K562 (cell line): Measurements from ENCODE around the gene CST3. TPM values are rescaled to one million over a fixed set of nuclear protein-coding genes. Genes with fewer than 3 reads are reported as not detected.

Source experiments
- CHD4 ChIP-seq: fragments of 200-600 bp; sonication (generic); IDR thresholded peaks from 3 replicates; pipeline ENCODE4 v1.6.1; 2012; ENCODE audit warnings: low read depth, mild to moderate bottlenecking, mixed read lengths, low read length, inconsistent platforms; ENCODE audit not compliant: insufficient read depth, insufficient replicate concordance, poor library complexity, severe bottlenecking
- CXXC5 ChIP-seq: fragments of 250-450 bp; sonication (Bioruptor Pico); IDR thresholded peaks from 2 replicates; pipeline ENCODE4 v1.8.0; 2022; ENCODE audit warnings: inconsistent platforms, mild to moderate bottlenecking, moderate library complexity
- EHMT2 ChIP-seq: fragments of 450-650 bp; IDR thresholded peaks from 2 replicates; pipeline ENCODE4 v1.6.1; 2018; ENCODE audit warnings: antibody characterized with exemption
- ELF1 ChIP-seq: fragments of 200-800 bp; sonication (Bioruptor generic); IDR thresholded peaks from 2 replicates; pipeline ENCODE4 v1.6.1; 2016; ENCODE audit warnings: missing genetic modification characterization, missing compliant biosample characterization
- EP400 ChIP-seq: fragments of 450-650 bp; IDR thresholded peaks from 2 replicates; pipeline ENCODE4 v1.6.1; 2017; ENCODE audit warnings: antibody characterized with exemption, mild to moderate bottlenecking, moderate library complexity
- GTF2E2 ChIP-seq: fragments of 200-800 bp; sonication (Bioruptor generic); IDR thresholded peaks from 2 replicates; pipeline ENCODE4 v1.6.1; 2016; ENCODE audit warnings: missing genetic modification characterization, missing compliant biosample characterization
- HMGN3 ChIP-seq: IDR thresholded peaks from 2 replicates; pipeline ENCODE4 v1.6.1; 2011; ENCODE audit warnings: borderline replicate concordance, low read depth, mild to moderate bottlenecking, mixed read lengths, low read length; ENCODE audit not compliant: insufficient read length; ENCODE audit errors: extremely low read depth
- ID3 ChIP-seq, 2 experiments: fragments of 250-450 bp in 1 of 2; fragments of 450-650 bp in 1 of 2; sonication (Bioruptor Pico) in 1 of 2; IDR thresholded peaks; 2 replicates each; pipeline versions ENCODE4 v1.6.1 to v1.8.0; 2016 to 2021; ENCODE audit warnings: mild to moderate bottlenecking in 2 of 2, moderate library complexity in 2 of 2, missing compliant biosample characterization in 1 of 2, missing genetic modification characterization in 1 of 2
- MAFK ChIP-seq: IDR thresholded peaks from 2 replicates; pipeline ENCODE4 v1.6.1; 2011; ENCODE audit warnings: low read length, improper control_type of control experiment
- MYNN ChIP-seq, 2 experiments: sonication (generic); formaldehyde crosslinking in 1 of 2; IDR thresholded peaks; 2 replicates each; pipeline versions ENCODE4 v1.5.0 to v1.6.1; 2016 to 2020; ENCODE audit warnings: antibody characterized with exemption in 1 of 2, missing genetic modification reagents in 1 of 2
- NONO ChIP-seq, 2 experiments: fragments of 200-400 bp in 1 of 2; fragments of 450-650 bp in 1 of 2; formaldehyde crosslinking in 1 of 2; IDR thresholded peaks; 2 replicates each; pipeline ENCODE4 v1.6.1; 2017; ENCODE audit warnings: low read depth in 2 of 2, mild to moderate bottlenecking in 2 of 2, moderate library complexity in 2 of 2, low read length in 1 of 2
- NRF1 ChIP-seq, 2 experiments: fragments of 450-650 bp; IDR thresholded peaks in 1 of 2; conservative IDR thresholded peaks in 1 of 2; 2 replicates each; pipeline ENCODE4 v1.6.1; 2014; ENCODE audit warnings: mild to moderate bottlenecking in 2 of 2
- PCBP1 ChIP-seq: fragments of 200-400 bp; formaldehyde crosslinking; IDR thresholded peaks from 2 replicates; pipeline ENCODE4 v1.6.1; 2018; ENCODE audit warnings: mild to moderate bottlenecking, low read depth, low read length; ENCODE audit not compliant: poor library complexity, severe bottlenecking
- POLR2AphosphoS5 ChIP-seq: IDR thresholded peaks from 2 replicates; pipeline ENCODE4 v1.6.1; 2011; ENCODE audit warnings: mild to moderate bottlenecking, low read depth, low read length, moderate library complexity; ENCODE audit not compliant: control insufficient read depth, insufficient read depth
- SMARCB1 ChIP-seq: IDR thresholded peaks from 2 replicates; pipeline ENCODE4 v1.6.1; 2011; ENCODE audit warnings: improper control_type of control experiment, low read depth; ENCODE audit not compliant: insufficient read length
- XRCC4 ChIP-seq: IDR thresholded peaks from one replicate; pipeline ENCODE4 v1.6.1; 2011; ENCODE audit not compliant: insufficient read depth, insufficient read length; ENCODE audit errors: extremely low read depth
- ZFP36 ChIP-seq: fragments of 150-350 bp; IDR thresholded peaks from 2 replicates; pipeline ENCODE4 v1.6.1; 2018; ENCODE audit warnings: low read length, low read depth; ENCODE audit not compliant: partially characterized antibody
- ZNF146 ChIP-seq: IDR thresholded peaks from one replicate; pipeline ENCODE4 v1.6.1; 2018; ENCODE audit warnings: missing compliant biosample characterization; ENCODE audit not compliant: unreplicated experiment
- ZNF583 ChIP-seq: fragments of 250-450 bp; sonication (Bioruptor Pico); IDR thresholded peaks from 2 replicates; pipeline ENCODE4 v1.4.0; 2020
- ZNF589 ChIP-seq: fragments of 200-800 bp; sonication (Bioruptor generic); IDR thresholded peaks from 2 replicates; pipeline ENCODE4 v1.6.1; 2016; ENCODE audit warnings: low read depth, missing genetic modification characterization, missing compliant biosample characterization
- polyA plus RNA-seq, 8 experiments: library from polyadenylated mRNA; depleted of rRNA in 4 of 8; stranded (reverse) in 5 of 8; unstranded in 3 of 8; fragments of >200 nt; fragmentation: Nextera tagmentation in 2 of 8; fragmentation: Illumina TruSeq in 1 of 8; extraction: Ambion mirVana in 2 of 8; extraction: Trizol in 1 of 8; gene quantifications; 2 replicates each; pipeline versions ENCODE4 v1.2.1 to v1.2.3, GENCODE V29; 2011 to 2014; ENCODE audit warnings: inconsistent platforms in 1 of 8, missing spikeins in 1 of 8
- total RNA-seq, 7 experiments: library from RNA; depleted of rRNA in 6 of 7; stranded (reverse); fragments of >200 nt in 6 of 7; fragmentation: Illumina TruSeq in 2 of 7; extraction: Trizol in 2 of 7; gene quantifications; 2 replicates each; pipeline versions ENCODE4 v1.2.1 to v1.2.3, GENCODE V29; 2011 to 2021; ENCODE audit warnings: low replicate concordance in 1 of 7
- TF ChIP-seq, protein P1 (sequence below): fragments of 450-650 bp; formaldehyde crosslinking; IDR thresholded peaks from 2 replicates; pipeline ENCODE4 v1.4.0; 2022; ENCODE audit warnings: mild to moderate bottlenecking, moderate library complexity
- TF ChIP-seq, protein P2 (sequence below): fragments of 450-650 bp; formaldehyde crosslinking; IDR thresholded peaks from 2 replicates; pipeline ENCODE4 v1.4.0; 2022; ENCODE audit warnings: missing genetic modification characterization
- TF ChIP-seq, protein P3 (sequence below): sonication (generic); formaldehyde crosslinking; IDR thresholded peaks from 2 replicates; pipeline ENCODE4 v1.5.0; 2020; ENCODE audit warnings: missing genetic modification reagents

The CST3 gene
- total and polyA plus RNA-seq, 9 of the 15 experiments (the other 6 are each of a cell fraction or from before 2014, with no cell fraction given) = 8.7 to 113 (median 48.5) TPM

DNA sequence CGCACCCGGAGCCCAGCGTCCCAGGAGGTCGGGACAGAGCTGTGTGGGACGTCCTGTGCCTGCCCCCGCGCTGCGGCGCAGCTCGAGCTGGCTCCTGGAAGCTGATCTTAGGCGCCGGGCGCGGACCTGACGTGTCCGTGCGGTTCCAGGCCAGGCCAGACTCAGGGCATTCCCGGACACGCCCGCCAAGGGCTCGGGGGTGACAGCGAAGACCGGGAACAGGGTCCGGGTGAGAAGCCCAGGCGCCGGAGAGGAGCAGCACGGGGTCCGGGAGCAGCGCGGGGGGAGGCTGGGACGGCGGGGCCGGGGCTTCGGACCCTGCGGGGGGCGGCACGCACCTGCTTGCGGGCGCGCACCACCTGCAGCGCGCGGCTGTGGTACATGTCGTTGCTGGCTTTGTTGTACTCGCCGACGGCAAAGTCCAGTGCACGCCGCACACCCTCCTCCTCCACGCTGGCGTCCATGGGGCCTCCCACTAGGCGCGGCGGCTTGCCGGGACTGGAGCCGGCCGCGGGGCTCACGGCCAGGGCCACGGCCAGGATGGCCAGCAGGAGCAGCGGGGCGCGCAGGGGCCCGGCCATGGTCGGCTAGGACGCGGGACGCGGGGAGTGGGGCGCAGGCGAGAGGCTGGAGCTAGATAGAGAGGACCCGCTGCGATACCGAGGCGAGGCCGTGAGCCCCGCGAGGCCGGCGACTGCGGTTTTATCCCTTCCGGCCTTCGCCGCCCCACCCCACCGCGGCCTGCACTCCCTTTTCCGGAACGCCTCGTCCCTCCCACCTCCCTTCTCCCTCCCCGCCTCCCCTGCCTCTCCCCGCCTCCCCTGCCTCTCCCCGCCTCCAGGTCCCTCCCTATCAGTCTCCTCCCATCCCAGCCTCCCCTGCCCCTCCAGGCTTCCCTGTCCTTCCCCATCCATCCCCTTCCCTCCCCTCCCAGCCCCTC, at the start of gene CST3 (continued):
- peak; percentile 38 for TF ChIP-seq HMGN3
- peak; percentile 50; the same call in 1 of the 2 replicates for TF ChIP-seq EP400
- TF ChIP-seq ZNF589 (CRISPR knock-in tag) = no peak
- TF ChIP-seq ZFP36 = peak; percentile 55
- TF ChIP-seq, protein P1, sequence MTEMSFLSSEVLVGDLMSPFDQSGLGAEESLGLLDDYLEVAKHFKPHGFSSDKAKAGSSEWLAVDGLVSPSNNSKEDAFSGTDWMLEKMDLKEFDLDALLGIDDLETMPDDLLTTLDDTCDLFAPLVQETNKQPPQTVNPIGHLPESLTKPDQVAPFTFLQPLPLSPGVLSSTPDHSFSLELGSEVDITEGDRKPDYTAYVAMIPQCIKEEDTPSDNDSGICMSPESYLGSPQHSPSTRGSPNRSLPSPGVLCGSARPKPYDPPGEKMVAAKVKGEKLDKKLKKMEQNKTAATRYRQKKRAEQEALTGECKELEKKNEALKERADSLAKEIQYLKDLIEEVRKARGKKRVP (CRISPR knock-in tag) = no peak
- TF ChIP-seq ZNF146 (CRISPR knock-in tag) = no peak
- TF ChIP-seq ID3 (CRISPR knock-in tag; IDR thresholded peaks at IDR 0.05) = no peak
- 0 out of 2 replicates have a peak, but pooled peaks have one; percentile 22 for TF ChIP-seq ID3 (tag; IDR thresholded peaks at IDR 0.05)
- no peak for TF ChIP-seq XRCC4
- TF ChIP-seq, protein P2, sequence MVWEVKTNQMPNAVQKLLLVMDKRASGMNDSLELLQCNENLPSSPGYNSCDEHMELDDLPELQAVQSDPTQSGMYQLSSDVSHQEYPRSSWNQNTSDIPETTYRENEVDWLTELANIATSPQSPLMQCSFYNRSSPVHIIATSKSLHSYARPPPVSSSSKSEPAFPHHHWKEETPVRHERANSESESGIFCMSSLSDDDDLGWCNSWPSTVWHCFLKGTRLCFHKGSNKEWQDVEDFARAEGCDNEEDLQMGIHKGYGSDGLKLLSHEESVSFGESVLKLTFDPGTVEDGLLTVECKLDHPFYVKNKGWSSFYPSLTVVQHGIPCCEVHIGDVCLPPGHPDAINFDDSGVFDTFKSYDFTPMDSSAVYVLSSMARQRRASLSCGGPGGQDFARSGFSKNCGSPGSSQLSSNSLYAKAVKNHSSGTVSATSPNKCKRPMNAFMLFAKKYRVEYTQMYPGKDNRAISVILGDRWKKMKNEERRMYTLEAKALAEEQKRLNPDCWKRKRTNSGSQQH (CRISPR knock-in tag) = no peak
- TF ChIP-seq EHMT2 = no peak
- TF ChIP-seq ELF1 (tag) = peak; percentile 62; the same call in 1 of the 2 replicates
- TF ChIP-seq MAFK = no peak
- TF ChIP-seq GTF2E2 (tag) = no peak
- no peak for TF ChIP-seq ZNF583
- peak; percentile 66 for TF ChIP-seq CXXC5
- TF ChIP-seq NRF1 (conservative IDR thresholded peaks at IDR 0.05 in 1 of 2, IDR thresholded peaks at IDR 0.05 in 1 of 2) = peak; percentile 70 to 71
- TF ChIP-seq, protein P3, sequence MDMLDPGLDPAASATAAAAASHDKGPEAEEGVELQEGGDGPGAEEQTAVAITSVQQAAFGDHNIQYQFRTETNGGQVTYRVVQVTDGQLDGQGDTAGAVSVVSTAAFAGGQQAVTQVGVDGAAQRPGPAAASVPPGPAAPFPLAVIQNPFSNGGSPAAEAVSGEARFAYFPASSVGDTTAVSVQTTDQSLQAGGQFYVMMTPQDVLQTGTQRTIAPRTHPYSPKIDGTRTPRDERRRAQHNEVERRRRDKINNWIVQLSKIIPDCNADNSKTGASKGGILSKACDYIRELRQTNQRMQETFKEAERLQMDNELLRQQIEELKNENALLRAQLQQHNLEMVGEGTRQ = no peak
- no peak for TF ChIP-seq SMARCB1
- no peak for TF ChIP-seq MYNN (IDR thresholded peaks at IDR 0.05)
- TF ChIP-seq MYNN (CRISPR knock-in tag; IDR thresholded peaks at IDR 0.05) = no peak
- peak; percentile 41; the same call in 1 of the 2 replicates for TF ChIP-seq POLR2AphosphoS5
- no peak for TF ChIP-seq CHD4
- TF ChIP-seq NONO (IDR thresholded peaks at IDR 0.05; ENCODE audit: low read depth in 2 of 2, low read length in 1 of 2) = peak in 1 of 2 experiments; percentile 83; a peak in 2 of 4 replicates
- TF ChIP-seq PCBP1 = peak; percentile 75
